K562 (cell line): ENCODE results near the gene NDUFAF2. TPM values are rescaled to one million over a fixed set of nuclear protein-coding genes. Genes with fewer than 3 reads are reported as not detected.
A peak's percentile ranks its signal among the peaks of the same experiment; 100 is the strongest.

ENCODE experiments used
- ADNP ChIP-seq: fragments of 200-800 bp; sonication (Bioruptor generic); IDR thresholded peaks from 2 replicates; pipeline ENCODE4 v1.6.1; 2016; ENCODE audit warnings: missing genetic modification characterization, missing compliant biosample characterization
- CBFB ChIP-seq: sonication (generic); formaldehyde crosslinking; IDR thresholded peaks from 2 replicates; pipeline ENCODE4 v1.4.0; 2020; ENCODE audit warnings: mild to moderate bottlenecking, missing genetic modification reagents
- CBX3 ChIP-seq, 2 experiments: IDR thresholded peaks; 1 replicate in 1 of 2; 2 replicates in 1 of 2; pipeline ENCODE4 v1.6.1; 2012; ENCODE audit warnings: inconsistent platforms in 2 of 2, low read length in 2 of 2, borderline replicate concordance in 1 of 2, control low read depth in 1 of 2
- CCAR2 ChIP-seq: fragments of 200-400 bp; formaldehyde crosslinking; IDR thresholded peaks from 2 replicates; pipeline ENCODE4 v1.6.1; 2017; ENCODE audit warnings: mild to moderate bottlenecking, low read depth, low read length
- CCNT2 ChIP-seq: IDR thresholded peaks from 2 replicates; pipeline ENCODE4 v1.6.1; 2011; ENCODE audit warnings: borderline replicate concordance, low read depth, mild to moderate bottlenecking, moderate library complexity, mixed read lengths, low read length; ENCODE audit not compliant: insufficient read length; ENCODE audit errors: extremely low read depth
- DDX20 ChIP-seq: fragments of 450-650 bp; IDR thresholded peaks from 2 replicates; pipeline ENCODE4 v1.6.1; 2016; ENCODE audit warnings: missing genetic modification characterization, low read depth, mild to moderate bottlenecking, missing compliant biosample characterization, moderate library complexity
- FOXK2 ChIP-seq, 2 experiments: fragments of 450-650 bp; IDR thresholded peaks in 1 of 2; conservative IDR thresholded peaks in 1 of 2; 2 replicates each; pipeline ENCODE4 v1.6.1; 2016; ENCODE audit warnings: low read depth in 2 of 2, mild to moderate bottlenecking in 1 of 2
- GATA2 ChIP-seq: sonication (generic); formaldehyde crosslinking; IDR thresholded peaks from 2 replicates; pipeline ENCODE4 v1.4.0; 2020; ENCODE audit warnings: mild to moderate bottlenecking, missing genetic modification reagents
- GATAD2A ChIP-seq: fragments of 450-650 bp; IDR thresholded peaks from 2 replicates; pipeline ENCODE4 v1.6.1; 2017
- MEIS2 ChIP-seq: fragments of 450-650 bp; IDR thresholded peaks from 2 replicates; pipeline ENCODE4 v1.6.1; 2014; ENCODE audit warnings: mild to moderate bottlenecking; ENCODE audit not compliant: partially characterized antibody
- PTBP1 ChIP-seq: fragments of 200-400 bp; formaldehyde crosslinking; IDR thresholded peaks from 2 replicates; pipeline ENCODE4 v1.6.1; 2017; ENCODE audit warnings: low read depth, low read length
- RAD51 ChIP-seq: fragments of 450-650 bp; IDR thresholded peaks from 2 replicates; pipeline ENCODE4 v1.7.1; 2016; ENCODE audit warnings: low read depth, mild to moderate bottlenecking, borderline replicate concordance
- RBBP5 ChIP-seq: fragments of 200-600 bp; sonication (generic); IDR thresholded peaks from 2 replicates; pipeline ENCODE4 v1.6.1; 2012; ENCODE audit warnings: borderline replicate concordance, mild to moderate bottlenecking, low read length, control low read depth, inconsistent platforms; ENCODE audit not compliant: insufficient read depth, poor library complexity, severe bottlenecking
- STAG1 ChIP-seq: sonication (generic); formaldehyde crosslinking; IDR thresholded peaks from 2 replicates; pipeline ENCODE4 v1.5.0; 2020; ENCODE audit warnings: missing genetic modification reagents, borderline replicate concordance
- TAF7 ChIP-seq: fragments of 450-650 bp; IDR thresholded peaks from 2 replicates; pipeline ENCODE4 v1.6.1; 2016; ENCODE audit warnings: missing genetic modification characterization, missing compliant biosample characterization
- TEAD4 ChIP-seq, 2 experiments: sonication (generic) in 1 of 2; formaldehyde crosslinking in 1 of 2; IDR thresholded peaks; 2 replicates each; pipeline versions ENCODE4 v1.6.1 to v1.8.0; 2012 to 2022; ENCODE audit warnings: borderline replicate concordance in 1 of 2, inconsistent platforms in 1 of 2, low read length in 1 of 2, mild to moderate bottlenecking in 1 of 2, missing genetic modification reagents in 1 of 2
- ZBED1 ChIP-seq: IDR thresholded peaks from 2 replicates; pipeline ENCODE4 v1.6.1; 2014
- ZNF217 ChIP-seq: sonication (generic); formaldehyde crosslinking; IDR thresholded peaks from 2 replicates; pipeline ENCODE4 v1.8.0; 2022; ENCODE audit warnings: mild to moderate bottlenecking, missing genetic modification reagents
- ZNF23 ChIP-seq: fragments of 250-450 bp; sonication (Bioruptor Pico); IDR thresholded peaks from 2 replicates; pipeline ENCODE4 v1.4.0; 2020; ENCODE audit warnings: mild to moderate bottlenecking
- ZNF561 ChIP-seq: fragments of 450-650 bp; formaldehyde crosslinking; conservative IDR thresholded peaks from 2 replicates; pipeline ENCODE4 v1.4.0; 2020; ENCODE audit warnings: mild to moderate bottlenecking, moderate library complexity
- polyA plus RNA-seq, 8 experiments: library from polyadenylated mRNA; depleted of rRNA in 4 of 8; stranded (reverse) in 5 of 8; unstranded in 3 of 8; fragments of >200 nt; fragmentation: Nextera tagmentation in 2 of 8; fragmentation: Illumina TruSeq in 1 of 8; extraction: Ambion mirVana in 2 of 8; extraction: Trizol in 1 of 8; gene quantifications; 2 replicates each; pipeline versions ENCODE4 v1.2.1 to v1.2.3, GENCODE V29; 2011 to 2014; ENCODE audit warnings: inconsistent platforms in 1 of 8, missing spikeins in 1 of 8
- total RNA-seq, 7 experiments: library from RNA; depleted of rRNA in 6 of 7; stranded (reverse); fragments of >200 nt in 6 of 7; fragmentation: Illumina TruSeq in 2 of 7; extraction: Trizol in 2 of 7; gene quantifications; 2 replicates each; pipeline versions ENCODE4 v1.2.1 to v1.2.3, GENCODE V29; 2011 to 2021; ENCODE audit warnings: low replicate concordance in 1 of 7
- TF ChIP-seq, protein P1 (sequence below): fragments of 250-450 bp; sonication (Bioruptor Pico); IDR thresholded peaks from 2 replicates; pipeline ENCODE4 v1.5.0; 2021; ENCODE audit warnings: mild to moderate bottlenecking, moderate library complexity
- TF ChIP-seq, protein P2 (sequence below): sonication (generic); formaldehyde crosslinking; IDR thresholded peaks from 2 replicates; pipeline ENCODE4 v1.5.0; 2020; ENCODE audit warnings: missing genetic modification reagents
- TF ChIP-seq, protein P3 (sequence below): fragments of 250-450 bp; sonication (Bioruptor Pico); IDR thresholded peaks from 2 replicates; pipeline ENCODE4 v1.5.1; 2021; ENCODE audit warnings: mild to moderate bottlenecking

The NDUFAF2 gene
- total and polyA plus RNA-seq, 9 of the 15 experiments (the other 6 are each of a cell fraction or from before 2014, with no cell fraction given), result 56.0 to 155 (median 95.9) TPM

DNA sequence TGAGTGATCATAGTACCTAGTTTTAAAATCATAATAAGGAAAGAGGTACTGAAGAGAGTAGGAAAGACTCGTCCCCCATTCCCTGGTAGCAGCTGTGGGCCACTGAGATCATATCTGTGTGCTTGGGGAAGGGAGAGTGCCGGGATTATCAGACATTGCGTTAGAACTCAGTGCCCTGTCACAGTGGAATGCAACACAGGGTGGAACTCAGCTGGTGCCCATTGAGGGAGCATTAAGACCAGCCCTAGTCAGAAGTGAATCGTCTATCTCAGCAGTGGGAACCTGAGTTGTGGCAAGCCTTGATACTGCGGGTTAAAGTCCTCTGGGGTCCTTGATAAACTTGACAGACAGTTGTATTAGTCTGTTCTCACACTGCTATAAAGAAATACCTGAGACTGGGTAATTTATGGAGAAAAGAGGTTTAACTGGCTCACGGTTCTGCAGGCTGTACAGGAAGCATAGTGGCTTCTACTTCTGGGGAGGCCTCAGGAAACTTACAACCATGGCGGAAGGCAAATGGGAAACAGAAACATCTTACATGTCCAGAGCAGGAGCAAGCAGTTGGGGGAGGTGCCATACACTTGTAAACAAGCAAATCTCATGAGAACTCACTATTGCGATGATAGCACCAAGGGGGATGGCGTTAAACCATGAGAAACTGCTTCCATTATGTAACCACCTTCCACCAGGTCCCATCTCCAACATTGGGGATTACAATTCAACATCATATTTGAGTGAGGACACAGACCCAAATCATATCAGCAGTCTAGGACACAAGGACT is 33.1 kb downstream of the NDUFAF2 start (continued):
- no peak for TF ChIP-seq CBFB (CRISPR knock-in tag)
- TF ChIP-seq ZNF217, result no peak
- TF ChIP-seq, protein P1, sequence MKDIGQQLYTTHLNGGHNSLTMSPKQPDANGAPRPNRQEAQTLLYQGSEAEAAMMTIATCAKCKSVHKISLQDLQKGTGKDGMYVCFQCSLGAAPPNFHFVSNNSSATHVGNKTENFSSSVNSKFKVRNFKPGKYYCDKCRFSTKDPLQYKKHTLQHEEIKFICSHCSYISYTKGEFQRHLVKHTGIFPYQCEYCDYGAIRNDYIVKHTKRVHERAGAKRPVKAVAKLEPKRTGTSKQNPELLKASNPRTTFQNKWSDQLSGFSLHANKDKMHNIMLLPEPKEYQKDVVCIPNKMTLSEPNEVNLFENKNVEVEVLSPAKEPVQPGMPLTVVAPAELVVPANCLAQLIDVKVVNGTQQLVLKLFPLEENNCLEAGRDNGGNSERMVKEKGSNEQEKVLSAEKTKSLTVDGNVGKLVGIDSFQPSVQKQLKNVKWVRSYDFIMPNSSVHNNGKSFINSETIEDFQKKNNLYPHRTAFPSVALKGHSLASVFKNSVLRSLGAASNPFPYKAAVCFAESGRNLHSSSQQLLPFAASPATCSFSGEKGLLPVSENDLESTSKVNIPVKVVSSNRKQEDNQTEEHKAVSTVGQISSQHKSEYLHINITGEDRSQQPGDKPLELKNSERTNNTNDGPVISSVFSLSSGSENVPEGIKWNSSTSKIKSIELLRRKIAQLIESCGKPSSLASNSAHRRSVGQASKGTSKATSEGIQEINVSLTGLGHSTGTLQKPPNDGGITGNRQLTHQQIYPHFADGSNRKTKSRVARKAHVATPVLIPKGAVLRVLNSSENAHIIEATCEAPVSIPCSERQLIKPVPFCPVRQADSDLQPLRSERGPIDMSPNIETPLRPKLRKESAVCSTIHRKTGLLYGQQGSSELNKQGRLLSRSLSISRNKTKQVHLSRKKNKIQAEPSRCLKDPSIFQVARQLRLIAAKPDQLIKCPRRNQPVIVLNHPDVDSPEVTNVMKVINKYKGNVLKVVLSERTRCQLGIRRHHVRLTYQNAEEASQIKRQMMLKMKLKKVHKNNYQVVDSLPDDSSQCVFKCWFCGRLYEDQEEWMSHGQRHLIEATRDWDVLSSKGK (CRISPR knock-in tag), result no peak
- TF ChIP-seq STAG1 (CRISPR knock-in tag), result no peak
- TF ChIP-seq GATA2 (CRISPR knock-in tag), result peak; percentile 26; the same call in 1 of the 2 replicates
- TF ChIP-seq, protein P2, sequence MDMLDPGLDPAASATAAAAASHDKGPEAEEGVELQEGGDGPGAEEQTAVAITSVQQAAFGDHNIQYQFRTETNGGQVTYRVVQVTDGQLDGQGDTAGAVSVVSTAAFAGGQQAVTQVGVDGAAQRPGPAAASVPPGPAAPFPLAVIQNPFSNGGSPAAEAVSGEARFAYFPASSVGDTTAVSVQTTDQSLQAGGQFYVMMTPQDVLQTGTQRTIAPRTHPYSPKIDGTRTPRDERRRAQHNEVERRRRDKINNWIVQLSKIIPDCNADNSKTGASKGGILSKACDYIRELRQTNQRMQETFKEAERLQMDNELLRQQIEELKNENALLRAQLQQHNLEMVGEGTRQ, result no peak
- TF ChIP-seq CBX3 (IDR thresholded peaks at IDR 0.05; ENCODE audit: borderline replicate concordance in 1 of 2, low read length in 2 of 2), result no peak
- no peak for TF ChIP-seq ADNP (tag)
- TF ChIP-seq CCNT2, result no peak
- TF ChIP-seq FOXK2 (conservative IDR thresholded peaks at IDR 0.05 in 1 of 2, IDR thresholded peaks at IDR 0.05 in 1 of 2; ENCODE audit: low read depth in 2 of 2), result peak; percentile 90 to 92
- TF ChIP-seq ZBED1, result no peak
- peak; percentile 55 for TF ChIP-seq RBBP5
- TF ChIP-seq MEIS2, result peak; percentile 1
- TF ChIP-seq TEAD4 (IDR thresholded peaks at IDR 0.05; ENCODE audit: low read length), result peak; percentile 54
- TF ChIP-seq TEAD4 (CRISPR knock-in tag; IDR thresholded peaks at IDR 0.05; ENCODE audit: borderline replicate concordance), result no peak
- TF ChIP-seq, protein P3, sequence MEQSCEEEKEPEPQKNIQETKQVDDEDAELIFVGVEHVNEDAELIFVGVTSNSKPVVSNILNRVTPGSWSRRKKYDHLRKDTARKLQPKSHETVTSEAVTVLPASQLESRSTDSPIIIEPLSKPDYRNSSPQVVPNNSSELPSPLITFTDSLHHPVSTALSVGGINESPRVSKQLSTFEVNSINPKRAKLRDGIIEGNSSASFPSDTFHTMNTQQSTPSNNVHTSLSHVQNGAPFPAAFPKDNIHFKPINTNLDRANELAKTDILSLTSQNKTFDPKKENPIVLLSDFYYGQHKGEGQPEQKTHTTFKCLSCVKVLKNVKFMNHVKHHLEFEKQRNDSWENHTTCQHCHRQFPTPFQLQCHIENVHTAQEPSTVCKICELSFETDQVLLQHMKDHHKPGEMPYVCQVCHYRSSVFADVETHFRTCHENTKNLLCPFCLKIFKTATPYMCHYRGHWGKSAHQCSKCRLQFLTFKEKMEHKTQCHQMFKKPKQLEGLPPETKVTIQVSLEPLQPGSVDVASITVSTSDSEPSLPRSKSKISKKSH (CRISPR knock-in tag), result no peak
- TF ChIP-seq PTBP1, result no peak
- TF ChIP-seq CCAR2, result no peak
- no peak for TF ChIP-seq RAD51
- no peak for TF ChIP-seq ZNF561 (CRISPR knock-in tag)
- TF ChIP-seq TAF7, result no peak
- TF ChIP-seq ZNF23 (CRISPR knock-in tag), result no peak
- TF ChIP-seq DDX20 (tag), result no peak
- TF ChIP-seq GATAD2A, result 0 out of 2 replicates have a peak, but pooled peaks have one; percentile 14
